K562 (cell line): Measurements from ENCODE around the gene WTIP.

ENCODE experiments used
- AFF1 ChIP-seq, 2 experiments: fragments of 450-650 bp; IDR thresholded peaks; 2 replicates each; pipeline ENCODE4 v1.6.1; 2018; ENCODE audit warnings: mild to moderate bottlenecking in 2 of 2, low read depth in 1 of 2; ENCODE audit not compliant: partially characterized antibody in 2 of 2
- CHD4 ChIP-seq: fragments of 200-600 bp; sonication (generic); IDR thresholded peaks from 3 replicates; pipeline ENCODE4 v1.6.1; 2012; ENCODE audit warnings: low read depth, mild to moderate bottlenecking, mixed read lengths, low read length, inconsistent platforms; ENCODE audit not compliant: insufficient read depth, insufficient replicate concordance, poor library complexity, severe bottlenecking
- CTCF ChIP-seq, 3 experiments: IDR thresholded peaks in 2 of 3; conservative IDR thresholded peaks in 1 of 3; 2 replicates each; pipeline ENCODE4 v1.5.1; 2011 to 2012; ENCODE audit warnings: low read length in 3 of 3, mild to moderate bottlenecking in 3 of 3, control low read depth in 2 of 3, improper control_type of control experiment in 1 of 3, inconsistent platforms in 1 of 3, low read depth in 1 of 3, mixed read lengths in 1 of 3, moderate library complexity in 1 of 3; ENCODE audit not compliant: insufficient read depth in 2 of 3
- LARP7 ChIP-seq: fragments of 450-650 bp; IDR thresholded peaks from 2 replicates; pipeline ENCODE4 v1.6.1; 2016
- POLR2A ChIP-seq: fragments of 450-650 bp; conservative IDR thresholded peaks from 2 replicates; pipeline ENCODE4 v1.6.1; 2016
- POLR2AphosphoS5 ChIP-seq: IDR thresholded peaks from 2 replicates; pipeline ENCODE4 v1.6.1; 2011; ENCODE audit warnings: mild to moderate bottlenecking, low read depth, low read length, moderate library complexity; ENCODE audit not compliant: control insufficient read depth, insufficient read depth
- PRPF4 ChIP-seq: fragments of 200-400 bp; formaldehyde crosslinking; IDR thresholded peaks from one replicate; pipeline ENCODE4 v1.6.1; 2017; ENCODE audit warnings: low read length, low read depth, mild to moderate bottlenecking; ENCODE audit not compliant: insufficient read depth, poor library complexity, severe bottlenecking
- REST ChIP-seq, 2 experiments: fragments of 450-650 bp; formaldehyde crosslinking in 1 of 2; IDR thresholded peaks; 2 replicates each; pipeline versions ENCODE4 v1.4.0 to v1.6.1; 2014 to 2020; ENCODE audit warnings: mild to moderate bottlenecking in 2 of 2, borderline replicate concordance in 1 of 2, low read depth in 1 of 2
- SMARCE1 ChIP-seq: fragments of 450-650 bp; IDR thresholded peaks from 2 replicates; pipeline ENCODE4 v1.7.1; 2016; ENCODE audit warnings: mild to moderate bottlenecking
- ZNF165 ChIP-seq: fragments of 250-450 bp; sonication (Bioruptor Pico); IDR thresholded peaks from 2 replicates; pipeline ENCODE4 v1.4.0; 2020; ENCODE audit warnings: borderline replicate concordance
- ZNF324 ChIP-seq: fragments of 250-450 bp; sonication (Bioruptor Pico); IDR thresholded peaks from 2 replicates; pipeline ENCODE4 v1.4.0; 2020; ENCODE audit warnings: mild to moderate bottlenecking
- ZNF644 ChIP-seq: fragments of 200-800 bp; sonication (Bioruptor generic); IDR thresholded peaks from 2 replicates; pipeline ENCODE4 v1.6.1; 2016; ENCODE audit warnings: low read depth, missing genetic modification characterization, missing compliant biosample characterization
- ZNF740 ChIP-seq, 3 experiments: fragments of 200-800 bp in 1 of 3; sonication (Bioruptor generic) in 1 of 3; sonication (generic) in 1 of 3; formaldehyde crosslinking in 1 of 3; IDR thresholded peaks; 2 replicates each; pipeline versions ENCODE4 v1.6.1 to v1.8.0; 2016 to 2022; ENCODE audit warnings: mild to moderate bottlenecking in 2 of 3, missing compliant biosample characterization in 2 of 3, missing genetic modification characterization in 2 of 3, missing genetic modification reagents in 1 of 3

GRCh38 chr19:34497112-34497805 lies 15.7 kb downstream of the WTIP start:
- no peak for TF ChIP-seq ZNF644 (tag)
- TF ChIP-seq AFF1 (IDR thresholded peaks at IDR 0.05; ENCODE audit: low read depth in 1 of 2, partially characterized antibody in 2 of 2), result no peak
- no peak for TF ChIP-seq CHD4
- TF ChIP-seq ZNF324 (CRISPR knock-in tag), result no peak
- TF ChIP-seq LARP7, result no peak
- no peak for TF ChIP-seq POLR2AphosphoS5
- TF ChIP-seq REST (IDR thresholded peaks at IDR 0.05; ENCODE audit: borderline replicate concordance), result no peak
- no peak for TF ChIP-seq REST (CRISPR knock-in tag; IDR thresholded peaks at IDR 0.05; ENCODE audit: low read depth)
- TF ChIP-seq PRPF4, result no peak
- no peak for TF ChIP-seq ZNF165 (CRISPR knock-in tag)
- no peak for TF ChIP-seq SMARCE1
- TF ChIP-seq POLR2A, result no peak
- no peak for TF ChIP-seq CTCF (IDR thresholded peaks at IDR 0.05 in 2 of 3, conservative IDR thresholded peaks at IDR 0.05 in 1 of 3; ENCODE audit: insufficient read depth in 2 of 3, low read depth in 1 of 3, low read length in 3 of 3)
- TF ChIP-seq ZNF740 (CRISPR knock-in tag; IDR thresholded peaks at IDR 0.05), result no peak
- no peak for TF ChIP-seq ZNF740 (tag; IDR thresholded peaks at IDR 0.05)
